BE2C (cell line): ENCODE measurements around the gene ZCCHC3.
A peak's percentile ranks its signal among the peaks of the same experiment; 100 is the strongest.

ENCODE experiments used
- DNase-seq: peaks from one replicate; pipeline ENCODE4 v3.0.0-alpha.2; 2020
- H3K27me3 ChIP-seq: fragments of 250-450 bp; sonication (Bioruptor Pico); 2 replicates; pipeline ENCODE4 v1.5.1; 2020; ENCODE audit warnings: mild to moderate bottlenecking
- H3K36me3 ChIP-seq: fragments of 250-450 bp; sonication (Bioruptor Pico); 2 replicates; pipeline ENCODE4 v1.5.1; 2020; ENCODE audit warnings: mild to moderate bottlenecking
- H3K4me1 ChIP-seq: fragments of 250-450 bp; sonication (Bioruptor Pico); 2 replicates; pipeline ENCODE4 v1.5.1; 2020
- H3K4me3 ChIP-seq: 2 replicates; pipeline ENCODE4 v1.5.1; 2011; ENCODE audit warnings: low read depth, low read length
- H3K9me3 ChIP-seq: fragments of 250-450 bp; sonication (Bioruptor Pico); 2 replicates; pipeline ENCODE4 v1.5.1; 2020
- CTCF ChIP-seq: IDR thresholded peaks from 2 replicates; pipeline ENCODE4 v1.5.1; 2012; ENCODE audit warnings: mild to moderate bottlenecking, low read depth, low read length

The ZCCHC3 gene

GRCh38 chr20:258963-259362 is 38.4 kb upstream of the ZCCHC3 start:
- no peaks in the 10 kb centered on the region for H3K4me1 ChIP-seq
- no peak for TF ChIP-seq CTCF
- H3K36me3 ChIP-seq, result no peaks in the 10 kb centered on the region
- DNase-seq, result no peak
- no peaks in the 10 kb centered on the region for H3K27me3 ChIP-seq
- no peaks in the 10 kb centered on the region for H3K9me3 ChIP-seq
- H3K4me3 ChIP-seq, result no peak overlapping the region

- TF ChIP-seq CTCF, result no peak
- Histone ChIP-seq H3K27me3 (no peaks in the 10 kb centered on the region), H3K4me3 (no peak overlapping the region), H3K4me1 (no peaks in the 10 kb centered on the region), H3K36me3 (no peaks in the 10 kb centered on the region), H3K9me3 (no peaks in the 10 kb centered on the region)
- DNase-seq, result no peak
Observed at GRCh38 chr20:259981-260380, 37.4 kb upstream of the ZCCHC3 start.

GRCh38 chr20:263701-264100 is 33.7 kb upstream of the ZCCHC3 start:
- TF ChIP-seq CTCF, result no peak
- no peak for DNase-seq
- Histone ChIP-seq H3K9me3 (no peaks in the 10 kb centered on the region), H3K36me3 (no peaks in the 10 kb centered on the region), H3K4me3 (no peak overlapping the region), H3K4me1 (no peaks in the 10 kb centered on the region), H3K27me3 (no peaks in the 10 kb centered on the region)

- Histone ChIP-seq H3K27me3 (no peaks in the 10 kb centered on the region), H3K36me3 (no peaks in the 10 kb centered on the region), H3K4me3 (peak overlapping the region; percentile 59), H3K9me3 (no peaks in the 10 kb centered on the region), H3K4me1 (no peaks in the 10 kb centered on the region)
- peak; percentile 63 for TF ChIP-seq CTCF
- peak; percentile 87 for DNase-seq
Observed at GRCh38 chr20:266596-267562, 30.5 kb upstream of the ZCCHC3 start.

GRCh38 chr20:270517-270916 is 26.9 kb upstream of the ZCCHC3 start:
- Histone ChIP-seq H3K4me1 (no peaks in the 10 kb centered on the region), H3K27me3 (no peaks in the 10 kb centered on the region), H3K36me3 (no peaks in the 10 kb centered on the region), H3K9me3 (no peaks in the 10 kb centered on the region), H3K4me3 (no peak overlapping the region)
- no peak for TF ChIP-seq CTCF
- no peak for DNase-seq

GRCh38 chr20:271069-271468 is 26.3 kb upstream of the ZCCHC3 start:
- Histone ChIP-seq H3K9me3 (no peaks in the 10 kb centered on the region), H3K4me3 (no peak overlapping the region), H3K4me1 (no peaks in the 10 kb centered on the region), H3K36me3 (no peaks in the 10 kb centered on the region), H3K27me3 (no peaks in the 10 kb centered on the region)
- DNase-seq, result no peak
- TF ChIP-seq CTCF, result no peak
